Stimulated activated CD8-positive, alpha-beta memory T cell treated with anti-CD3 and anti-CD28 coated beads, Interleukin-7, amount 100 ng/mL, for 24 hours (primary cell): ENCODE data around the gene SLC22A23.
A peak's percentile ranks its signal among the peaks of the same experiment; 100 is the strongest.

Experiments used
- DNase-seq: peaks from one replicate; pipeline ENCODE4 v3.0.0-alpha.2; 2020; ENCODE audit warnings: low read depth

The SLC22A23 gene

GRCh38 chr6:3456898-3457709, at the start of gene SLC22A23:
SLC22A23 (minus strand) TSS chr6:3457050; CDS start chr6:3456559, 491 bp downstream.
- DNase-seq = peak; percentile 38

GRCh38 chr6:3506200-3506599, 49.4 kb upstream of the SLC22A23 start:
- DNase-seq = no peak

GRCh38 chr6:3504938-3505805, 48.3 kb upstream of the SLC22A23 start:
- no peak for DNase-seq

GRCh38 chr6:3504354-3504753, 47.5 kb upstream of the SLC22A23 start:
- DNase-seq = no peak

GRCh38 chr6:3501826-3502500, 45.1 kb upstream of the SLC22A23 start:
- DNase-seq = no peak

- no peak for DNase-seq
Observed at GRCh38 chr6:3500262-3501014, 43.6 kb upstream of the SLC22A23 start.

GRCh38 chr6:3499603-3500002, 42.8 kb upstream of the SLC22A23 start:
- no peak for DNase-seq

- DNase-seq = no peak
Observed at GRCh38 chr6:3496395-3496794, 39.5 kb upstream of the SLC22A23 start.

- no peak for DNase-seq
Observed at GRCh38 chr6:3494391-3495100, 37.7 kb upstream of the SLC22A23 start.

- no peak for DNase-seq
Observed at GRCh38 chr6:3490625-3490980, 33.8 kb upstream of the SLC22A23 start.

GRCh38 chr6:3489961-3490624, 33.2 kb upstream of the SLC22A23 start:
- DNase-seq = no peak

- DNase-seq = no peak
Observed at GRCh38 chr6:3489027-3489757, 32.3 kb upstream of the SLC22A23 start.

GRCh38 chr6:3484946-3485345, 28.1 kb upstream of the SLC22A23 start:
- DNase-seq = no peak

- no peak for DNase-seq
Observed at GRCh38 chr6:3484192-3484591, 27.3 kb upstream of the SLC22A23 start.

- DNase-seq = no peak
Observed at GRCh38 chr6:3483675-3484074, 26.8 kb upstream of the SLC22A23 start.

- no peak for DNase-seq
Observed at GRCh38 chr6:3482869-3483268, 26.0 kb upstream of the SLC22A23 start.

- DNase-seq = no peak
Observed at GRCh38 chr6:3481640-3482039, 24.8 kb upstream of the SLC22A23 start.

GRCh38 chr6:3480009-3480408, 23.2 kb upstream of the SLC22A23 start:
- DNase-seq = no peak

GRCh38 chr6:3473773-3474172, 16.9 kb upstream of the SLC22A23 start:
- no peak for DNase-seq

GRCh38 chr6:3471711-3472110, 14.9 kb upstream of the SLC22A23 start:
- DNase-seq = no peak
